ENCODE measurements around the gene OPN4. TPM values are rescaled to one million over a fixed set of nuclear protein-coding genes. Genes with fewer than 3 reads are reported as not detected.
"Not testable (repeated sequence)": the region's sequence is repeated elsewhere in the genome, so short reads cannot be mapped to it uniquely, and the experiment has no call there.

OPN4 gene
- total and polyA plus RNA-seq, 2 of the 8 experiments (the other 6 are each of a cell fraction or from before 2014, with no cell fraction given): not detected

- CTCF ChIA-PET (ENCODE audit: partially characterized antibody): interaction anchor here (0.9 to 6.3 kb wide), 13 partner anchors 9 to 121 kb away, joined by 3 to 57 read pairs (median 5); partner anchors contain the start of gene OPN4
- H2AK5ac ChIP-seq (ENCODE audit: low read depth, low read length); H3K56ac ChIP-seq (replicated peaks; ENCODE audit: insufficient read length, low read depth, low read length); H4K91ac ChIP-seq (replicated peaks; ENCODE audit: insufficient read length, low read length); H3K9me3 ChIP-seq (ENCODE audit: insufficient read depth in 2 of 2, low read depth in 1 of 2, low read length in 1 of 2); H2BK120ac ChIP-seq (replicated peaks; ENCODE audit: low read depth, low read length); H4K8ac ChIP-seq (ENCODE audit: extremely low read depth, insufficient read depth, low read length); H3K4ac ChIP-seq (replicated peaks; ENCODE audit: insufficient read length, low read depth, low read length); H3K79me1 ChIP-seq (ENCODE audit: low read depth, low read length); H3K14ac ChIP-seq (ENCODE audit: insufficient read length); POLR2A ChIA-PET (ENCODE audit: partially characterized antibody); H3K27ac ChIP-seq (ENCODE audit: low read depth, low read length); H2AFZ ChIP-seq (ENCODE audit: low read length); H2BK5ac ChIP-seq (ENCODE audit: low read depth, low read length); H2BK12ac ChIP-seq (ENCODE audit: low read depth, low read length); H3K23me2 ChIP-seq (ENCODE audit: low read depth, low read length); H3K18ac ChIP-seq (ENCODE audit: extremely low read depth, low read length); H3K9ac ChIP-seq (replicated peaks in 1 of 4; ENCODE audit: extremely low read depth in 1 of 4, low read depth in 3 of 4, low read length in 3 of 4); H3K4me2 ChIP-seq (ENCODE audit: insufficient read depth in 1 of 2, low read depth in 2 of 2, low read length in 2 of 2); H4K5ac ChIP-seq (ENCODE audit: insufficient read length, low read depth, low read length); H3K36me3 ChIP-seq (ENCODE audit: control insufficient read depth in 2 of 4, insufficient read depth in 4 of 4, low read length in 3 of 4); H3K23ac ChIP-seq (ENCODE audit: insufficient read length); H2BK20ac ChIP-seq (ENCODE audit: low read length); H2BK15ac ChIP-seq (ENCODE audit: low read length); DNase-seq (ENCODE audit: low read depth in 1 of 2, low spot score in 2 of 2); H3K27me3 ChIP-seq (replicated peaks in 1 of 4; ENCODE audit: control insufficient read depth in 3 of 4, extremely low read depth in 1 of 4, insufficient read depth in 3 of 4, low read length in 3 of 4); H3K4me1 ChIP-seq (replicated peaks in 1 of 4; ENCODE audit: control insufficient read depth in 3 of 4, insufficient read depth in 4 of 4, low read length in 3 of 4); FAIRE-seq; H4K20me1 ChIP-seq (replicated peaks in 1 of 2; ENCODE audit: control insufficient read depth in 1 of 2, insufficient read depth in 2 of 2, low read length in 2 of 2); H3K79me2 ChIP-seq (ENCODE audit: control insufficient read depth in 1 of 2, insufficient read depth in 2 of 2, low read length in 2 of 2); H3K4me3 ChIP-seq (ENCODE audit: extremely low read depth in 1 of 4, insufficient read depth in 2 of 4, low read depth in 3 of 4, low read length in 4 of 4): not testable (repeated sequence)
- WGBS, 2 experiments (ENCODE audit: extremely low coverage in 1 of 2, insufficient coverage in 1 of 2, insufficient read length in 1 of 2, insufficient replicate concordance in 2 of 2, low coverage in 1 of 2, low lambda C conversion rate in 2 of 2, missing lambda C conversion rate in 1 of 2): 89% methylated on average over 3 of the region's 5 CpGs; no CpG with 5 or more reads in 1 of the 2 experiments
Observed at GRCh38 chr10:86645621-86646165, 8.7 kb upstream of the OPN4 start.

Measured in H1 (cell line).